Smooth muscle cell of the brain vasculature (primary cell): Measurements from ENCODE around the gene PDE10A.
A peak's percentile ranks its signal among the peaks of the same experiment; 100 is the strongest.
"Not testable (repeated sequence)": the region's sequence is repeated elsewhere in the genome, so short reads cannot be mapped to it uniquely, and the experiment has no call there.

ENCODE experiments used
- DNase-seq: peaks from one replicate; pipeline ENCODE4 v3.0.0-alpha.2; 2012; ENCODE audit warnings: low read depth, low spot score

Gene PDE10A

DNA sequence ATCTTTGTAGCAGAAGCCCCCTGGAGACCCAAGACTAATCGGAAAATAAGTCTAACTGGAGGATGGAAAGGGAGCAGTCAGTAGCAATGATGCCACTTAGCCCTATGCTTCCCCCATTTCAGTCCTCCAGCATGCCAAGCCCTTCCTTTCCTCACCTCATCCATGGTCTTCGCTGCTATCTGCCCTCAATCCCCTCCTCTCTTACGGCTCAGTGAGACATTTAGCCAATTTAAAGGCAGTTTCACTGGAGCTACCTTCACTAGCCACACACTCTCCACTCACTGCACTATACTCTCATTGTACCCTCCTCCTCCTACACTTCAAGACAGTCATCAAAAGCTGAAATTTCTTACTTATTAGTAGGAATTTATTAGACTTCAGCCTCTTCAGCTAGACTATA, 111.2 kb downstream of the PDE10A start:
- DNase-seq, result no peak

DNA sequence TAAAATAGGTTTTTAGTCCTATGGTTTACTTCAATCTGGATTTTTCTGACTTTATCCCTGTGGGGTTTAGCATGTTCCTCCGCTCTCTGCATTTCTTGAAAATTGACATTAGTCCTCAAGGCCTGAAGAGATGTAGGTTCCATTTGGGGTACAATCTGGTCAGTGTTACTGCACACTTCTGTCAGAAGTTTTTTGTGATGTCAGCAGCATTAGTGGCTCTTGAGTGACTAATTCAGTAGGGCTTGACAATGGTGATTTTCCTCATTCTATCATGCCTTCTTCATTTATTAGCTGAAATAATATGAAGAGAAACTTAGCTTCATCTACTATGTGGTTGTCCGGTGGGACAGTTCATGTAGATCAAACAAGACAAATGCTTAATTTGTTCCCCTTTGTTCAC, 114.6 kb downstream of the PDE10A start:
- no peak for DNase-seq

- no peak for DNase-seq
Measured at GRCh38 chr6:165545806-165546205, 117.2 kb downstream of the PDE10A start.

DNA sequence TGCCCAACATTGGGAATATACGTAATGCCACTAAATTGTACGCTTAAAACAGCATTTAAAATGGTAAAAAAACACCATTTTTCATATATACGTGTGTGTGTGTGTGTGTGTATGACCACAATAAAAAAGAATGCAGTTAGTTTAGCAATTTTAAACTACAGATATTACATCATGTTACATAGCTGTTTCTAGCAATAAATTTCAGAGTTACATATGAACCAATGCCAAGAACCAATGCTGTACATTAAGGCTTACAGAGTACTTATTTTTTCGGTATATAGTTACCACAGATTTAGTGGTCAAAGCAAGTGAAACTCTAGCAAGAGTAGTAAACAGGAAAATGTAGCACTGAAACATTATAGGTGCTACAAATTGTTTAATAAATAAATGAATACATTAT, 119.3 kb downstream of the PDE10A start:
- no peak for DNase-seq

GRCh38 chr6:165536911-165537310, 126.1 kb downstream of the PDE10A start:
- DNase-seq, result no peak

DNA sequence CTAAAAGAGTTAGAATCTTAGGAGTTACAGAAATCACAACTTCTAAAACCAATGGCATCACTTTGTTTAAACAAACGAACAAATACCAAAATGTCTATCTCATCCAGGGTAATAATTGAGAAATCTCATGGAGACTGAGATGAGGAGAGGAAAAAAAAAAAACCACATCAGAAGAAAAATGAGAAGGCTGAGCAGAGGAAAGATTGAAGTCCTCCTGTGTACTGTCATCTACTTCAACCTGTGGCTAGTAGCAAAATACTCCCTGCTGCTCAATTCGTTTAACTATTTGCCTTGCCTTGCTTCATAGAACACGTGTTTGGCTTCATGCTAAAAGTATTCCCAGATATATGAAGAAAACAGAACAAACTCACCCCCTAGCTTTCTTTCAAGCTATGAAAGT, 143.7 kb downstream of the PDE10A start:
- no peak for DNase-seq

- DNase-seq, result peak; percentile 10
Measured at GRCh38 chr6:165515963-165516624, 146.9 kb downstream of the PDE10A start.

DNA sequence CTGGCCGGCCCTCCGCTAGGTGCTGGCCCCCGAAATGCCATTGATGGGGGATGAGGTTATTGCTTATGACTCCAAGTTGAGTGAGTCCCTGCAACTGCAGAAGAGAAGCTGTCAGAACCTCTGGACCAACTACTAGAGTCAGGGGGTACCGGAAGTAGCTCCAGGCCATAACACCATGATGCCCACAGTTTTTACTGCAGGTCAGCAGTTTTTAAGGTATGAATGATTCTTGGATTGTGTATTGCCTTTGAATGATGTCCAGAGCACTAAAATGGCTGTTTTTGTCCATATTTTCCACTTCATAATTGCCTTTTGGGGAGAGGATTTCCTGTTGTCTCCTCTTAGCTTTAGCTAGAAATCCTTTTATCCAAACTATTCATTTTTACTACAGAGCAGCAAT, 148.4 kb downstream of the PDE10A start:
- no peak for DNase-seq

GRCh38 chr6:165511807-165512206, 151.2 kb downstream of the PDE10A start:
- no peak for DNase-seq

DNA sequence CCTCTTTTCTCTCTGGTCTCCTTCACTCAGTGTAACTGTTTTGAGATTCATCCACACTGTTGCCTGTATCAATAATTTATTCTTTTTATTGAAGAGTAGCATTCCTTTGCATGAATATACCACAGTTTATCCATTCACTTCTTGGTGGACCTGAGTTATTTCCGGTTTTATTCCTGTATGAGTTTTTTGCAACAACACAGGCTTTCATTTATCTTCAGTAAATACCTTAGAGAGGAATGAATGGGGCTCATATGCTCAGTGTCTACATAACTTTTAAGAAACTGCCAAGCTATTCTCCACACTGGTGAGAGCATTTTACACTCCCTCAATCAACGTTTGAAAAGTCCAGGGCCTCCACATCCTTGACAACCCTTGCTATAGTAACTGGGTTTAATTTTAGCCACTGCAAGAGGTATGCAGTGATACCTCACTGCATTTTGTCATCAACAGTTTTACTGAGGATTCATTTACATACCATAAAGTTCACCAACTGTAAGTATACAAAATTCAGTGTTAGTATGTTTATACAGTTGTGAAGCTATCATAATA, 154.6 kb downstream of the PDE10A start:
- no peak for DNase-seq

GRCh38 chr6:165506657-165507056, 156.4 kb downstream of the PDE10A start:
- DNase-seq, result no peak

DNA sequence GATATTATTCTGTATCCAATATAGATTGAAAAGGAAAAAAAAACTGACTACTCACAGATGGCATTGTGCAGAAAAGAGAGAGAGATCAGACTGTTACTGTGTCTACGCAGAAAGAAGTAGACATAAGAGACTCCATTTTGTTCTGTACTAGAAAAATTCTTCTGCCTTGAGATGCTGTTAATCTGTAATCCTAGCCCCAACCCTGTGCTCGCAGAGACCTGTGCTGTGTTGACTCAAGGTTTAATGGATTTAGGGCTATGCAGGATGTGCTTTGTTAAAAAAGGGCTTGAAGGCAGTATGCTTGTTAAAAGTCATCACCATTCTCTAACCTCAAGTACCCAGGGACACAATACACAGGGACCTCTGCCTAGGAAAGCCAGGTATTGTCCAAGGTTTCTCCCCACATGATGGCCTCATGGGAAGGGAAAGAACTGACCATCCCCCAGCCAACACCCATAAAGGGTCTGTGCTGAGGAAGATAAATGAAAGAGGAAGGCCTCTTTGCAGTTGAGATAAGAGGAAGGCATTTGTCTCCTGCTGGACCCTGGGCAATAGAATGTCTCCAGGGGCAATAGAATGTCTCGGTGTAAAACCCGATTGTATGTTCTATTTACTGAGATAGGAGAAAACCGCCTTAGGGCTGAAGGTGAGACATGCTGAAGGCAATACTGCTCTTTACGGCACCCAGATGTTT, 162.7 kb downstream of the PDE10A start:
- DNase-seq, result not testable (repeated sequence)

GRCh38 chr6:165497472-165497871, 165.6 kb downstream of the PDE10A start:
- no peak for DNase-seq

GRCh38 chr6:165488624-165489295, 174.3 kb downstream of the PDE10A start:
- DNase-seq, result no peak

DNA sequence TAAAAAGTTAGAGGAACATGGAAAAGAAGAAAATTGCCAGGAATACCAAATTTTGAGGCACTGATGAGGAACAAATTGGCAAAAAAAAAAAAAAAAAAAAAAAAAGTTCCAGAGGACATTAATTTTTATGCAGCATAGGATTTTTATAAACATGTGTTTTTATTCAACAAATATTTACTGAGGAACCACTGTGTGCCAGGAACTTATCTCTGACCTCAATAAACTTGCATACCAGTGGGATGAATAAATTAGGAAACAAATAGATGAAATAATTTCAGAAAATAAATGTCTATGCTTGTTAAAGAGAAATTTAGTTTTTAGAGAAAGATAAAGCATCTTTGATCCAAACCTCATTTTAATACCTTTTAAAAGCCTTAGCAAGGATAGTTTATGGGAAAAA, 175.1 kb downstream of the PDE10A start:
- no peak for DNase-seq

- no peak for DNase-seq
Measured at GRCh38 chr6:165487347-165487746, 175.7 kb downstream of the PDE10A start.

- no peak for DNase-seq
Measured at GRCh38 chr6:165486183-165487137, 176.6 kb downstream of the PDE10A start.

DNA sequence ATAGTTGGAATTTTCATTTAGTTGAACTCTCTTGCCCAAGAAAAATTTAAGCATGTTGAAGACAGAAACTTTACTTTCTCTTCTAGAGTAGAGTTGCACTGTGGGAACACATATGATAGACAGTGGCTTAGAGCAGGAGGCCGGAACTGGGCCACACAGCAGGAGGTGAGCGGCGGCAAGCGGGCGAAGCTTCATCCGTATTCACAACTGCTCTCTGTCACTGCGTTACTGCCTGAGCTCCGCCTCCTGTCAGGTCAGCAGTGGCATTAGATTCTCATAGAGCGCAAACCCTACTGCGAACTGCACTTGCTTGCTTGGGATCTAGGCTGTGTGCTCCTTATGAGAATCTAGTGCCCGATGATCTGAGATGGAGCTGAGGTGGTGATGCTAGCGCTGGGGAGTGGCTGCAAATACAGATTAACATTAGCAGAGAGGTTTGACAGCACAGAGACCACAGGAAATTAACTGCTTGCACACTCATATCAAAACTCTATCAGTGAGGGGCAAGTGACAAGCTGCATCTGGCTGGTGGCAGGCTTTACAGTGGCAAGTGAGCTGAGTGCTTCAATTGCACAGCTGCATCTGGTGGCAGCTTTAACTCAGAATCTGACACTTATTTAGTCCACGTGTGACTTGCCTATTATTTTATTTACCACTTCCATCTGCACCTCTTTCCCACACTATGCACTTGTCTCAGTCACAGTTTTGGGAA, 178.7 kb downstream of the PDE10A start:
- DNase-seq, result no peak

GRCh38 chr6:165481921-165482320, 181.1 kb downstream of the PDE10A start:
- DNase-seq, result no peak

GRCh38 chr6:165480916-165481315, 182.1 kb downstream of the PDE10A start:
- DNase-seq, result no peak

- DNase-seq, result no peak
Measured at GRCh38 chr6:165478581-165478980, 184.5 kb downstream of the PDE10A start.
